ENCODE measurements around the gene SRGAP2. TPM values are rescaled to one million over a fixed set of nuclear protein-coding genes. Genes with fewer than 3 reads are reported as not detected.
"Not testable (repeated sequence)": the region's sequence is repeated elsewhere in the genome, so short reads cannot be mapped to it uniquely, and the experiment has no call there.

SRGAP2 gene
- polyA plus RNA-seq, 5 donors = 55.5 to 74.1 (median 58.3) TPM

- DNase-seq = not testable (repeated sequence)
These were observed 42.1 kb downstream of the SRGAP2 start for GRCh38 chr1:206245479-206245878.

GRCh38 chr1:206246129-206246886, 43.0 kb downstream of the SRGAP2 start:
- not testable (repeated sequence) for DNase-seq

DNA sequence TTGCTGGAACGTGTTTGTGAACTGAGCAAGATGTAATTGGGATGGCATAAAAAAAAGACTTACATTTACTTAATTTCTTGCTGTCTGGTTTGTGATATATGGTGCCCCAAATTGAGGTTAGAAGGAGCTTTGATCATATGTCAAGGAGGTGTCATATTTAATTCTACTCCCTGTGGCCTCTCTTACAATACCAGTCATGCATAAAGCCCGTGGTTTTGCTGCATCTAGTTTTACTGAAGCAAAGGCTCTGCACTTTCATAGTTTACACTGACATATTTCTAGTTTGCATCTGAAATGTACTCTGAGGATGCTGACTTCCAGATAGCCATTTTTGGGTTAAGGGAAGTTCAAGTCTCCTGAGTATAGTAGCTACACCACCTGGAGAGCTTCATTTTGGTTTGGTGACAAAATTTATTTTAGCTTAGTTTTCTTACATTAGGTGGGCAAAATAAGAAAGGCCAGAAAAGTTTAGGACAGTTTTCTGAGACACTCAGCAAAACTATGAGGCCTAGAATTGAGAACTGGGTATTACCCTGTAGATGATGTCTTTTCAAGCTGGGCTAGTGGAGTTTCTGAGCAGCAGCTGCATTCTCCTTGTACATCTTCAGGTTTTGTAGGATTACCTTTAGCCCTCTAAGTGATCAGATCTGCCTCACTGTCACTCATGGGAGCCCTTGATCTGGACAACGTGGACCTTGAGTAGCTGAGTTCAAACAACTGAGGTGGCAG, 47.8 kb downstream of the SRGAP2 start:
- DNase-seq = not testable (repeated sequence)

DNA sequence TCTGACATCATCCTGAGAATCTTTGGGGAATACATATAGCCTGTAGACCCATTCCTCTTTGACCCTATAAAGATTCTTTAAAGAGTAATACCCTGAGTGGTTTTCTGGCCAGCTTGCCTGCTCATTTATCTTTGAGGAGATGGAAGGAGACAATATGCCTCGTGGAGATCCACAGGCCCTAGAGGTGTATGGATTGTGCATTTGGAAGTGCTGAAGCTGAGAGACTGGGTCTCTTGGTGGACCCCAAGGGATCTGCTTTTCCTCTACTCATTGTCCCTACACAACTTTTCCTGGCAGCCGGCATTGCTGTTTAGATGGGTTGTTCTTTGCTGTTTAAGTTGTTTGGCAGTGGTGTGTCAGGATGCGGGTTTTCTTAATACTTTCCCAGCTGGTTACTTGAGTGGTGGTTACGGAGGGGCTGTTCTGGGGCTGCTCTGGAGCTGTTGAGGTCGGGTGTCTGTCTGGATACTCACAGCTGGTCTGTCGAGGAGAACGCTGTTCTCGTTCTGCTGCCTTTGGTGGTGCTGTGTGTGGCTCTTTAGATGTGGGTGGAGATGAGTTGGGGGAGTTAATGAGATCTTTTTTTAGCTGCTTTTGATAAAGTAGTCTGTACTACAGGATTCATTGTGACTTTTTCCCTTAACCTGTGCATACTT, 49.5 kb downstream of the SRGAP2 start:
- DNase-seq = not testable (repeated sequence)

Other genes with a start within 250 kb of the SRGAP2 start
- gene RAB7B, start 200.1 kb upstream of the SRGAP2 start, polyA plus RNA-seq (ENCODE audit: insufficient read depth in 1 of 5, insufficient read length in 5 of 5, low replicate concordance in 1 of 5) = 1 to 10 TPM; 2.8 to 4.9 (median 3.7) TPM
- gene CTSE, start 179.6 kb upstream of the SRGAP2 start, polyA plus RNA-seq (ENCODE audit: insufficient read depth in 1 of 5, insufficient read length in 5 of 5, low replicate concordance in 1 of 5) = 1 to 10 TPM in 2 of 5 donors, under 1 TPM in 3; 0.33 to 1.5 (median 0.66) TPM
- under 1 TPM in 4 of 5 donors, not detected in 1; 0.19 to 0.41 (median 0.24) TPM for gene RHEX, start 150.4 kb upstream of the SRGAP2 start, polyA plus RNA-seq (ENCODE audit: insufficient read depth in 1 of 5, insufficient read length in 5 of 5, low replicate concordance in 1 of 5)
- gene AVPR1B, start 86.2 kb upstream of the SRGAP2 start, polyA plus RNA-seq (ENCODE audit: insufficient read depth in 1 of 5, insufficient read length in 5 of 5, low replicate concordance in 1 of 5) = under 1 TPM in 4 of 5 donors, not detected in 1; 0.08 to 0.14 (median 0.08) TPM
- gene FAM72A, start 702 bp upstream of the SRGAP2 start, polyA plus RNA-seq (ENCODE audit: insufficient read depth in 1 of 5, insufficient read length in 5 of 5, low replicate concordance in 1 of 5) = 1 to 10 TPM; 4.7 to 7.5 (median 5.7) TPM